Stomach (tissue), 9 donors: ENCODE results near the gene SCAF1. TPM values are rescaled to one million over a fixed set of nuclear protein-coding genes. Genes with fewer than 3 reads are reported as not detected.

ENCODE experiments used
- DNase-seq, 2 donors: peaks; one replicate each; pipeline versions ENCODE4 v3.0.0 to v3.0.0-alpha.2; 2013 to 2019
- H3K27ac ChIP-seq, 5 donors: fragments of 200-600 bp in 4 of 5; sonication (generic) in 4 of 5; one replicate each; pipeline ENCODE4 v1.5.1; 2013 to 2019; ENCODE audit warnings: mild to moderate bottlenecking in 1 of 5, moderate library complexity in 1 of 5
- H3K27me3 ChIP-seq, 3 donors: fragments of 200-600 bp; sonication (generic); one replicate each; pipeline ENCODE4 v1.5.1; 2017 to 2019; ENCODE audit warnings: mixed run types in 1 of 3
- H3K36me3 ChIP-seq, 4 donors: fragments of 200-600 bp; sonication (generic); 1 replicate in 3 of 4; 2 replicates in 1 of 4; pipeline ENCODE4 v1.5.1; 2016 to 2019
- H3K4me1 ChIP-seq, 4 donors: fragments of 200-600 bp; sonication (generic); one replicate each; pipeline ENCODE4 v1.5.1; 2016 to 2019
- H3K4me3 ChIP-seq, 4 donors: fragments of 200-600 bp; sonication (generic) in 3 of 4; one replicate each; pipeline ENCODE4 v1.5.1; 2016 to 2019; ENCODE audit warnings: mild to moderate bottlenecking in 1 of 4
- H3K9me3 ChIP-seq, 4 donors: fragments of 200-600 bp; sonication (generic); one replicate each; pipeline ENCODE4 v1.5.1; 2016 to 2019
- CTCF ChIP-seq, 7 experiments: fragments of 450-650 bp in 4 of 7; fragments of 200-600 bp in 3 of 7; sonication (generic) in 3 of 7; IDR thresholded peaks; one replicate each; pipeline ENCODE4 v1.5.1; 2016 to 2019; ENCODE audit warnings: antibody characterized with exemption in 7 of 7, control low read depth in 2 of 7, mild to moderate bottlenecking in 1 of 7
- EP300 ChIP-seq: sonication (generic); formaldehyde crosslinking; IDR thresholded peaks from one replicate; pipeline ENCODE4 v1.6.1; 2017; ENCODE audit warnings: antibody characterized with exemption
- POLR2A ChIP-seq, 4 donors: fragments of 450-650 bp; IDR thresholded peaks; one replicate each; pipeline ENCODE4 v1.6.1; 2016; ENCODE audit warnings: antibody characterized with exemption in 4 of 4, control low read depth in 2 of 4, mild to moderate bottlenecking in 1 of 4, moderate library complexity in 1 of 4
- POLR2AphosphoS5 ChIP-seq, 3 donors: sonication (generic); formaldehyde crosslinking; IDR thresholded peaks; one replicate each; pipeline ENCODE4 v1.6.1; 2016; ENCODE audit warnings: antibody characterized with exemption in 3 of 3
- WGBS, 5 donors: extraction: QIAGEN DNeasy Blood & Tissue Kit in 3 of 5; methylation state at CpG; one replicate each; pipeline versions ENCODE4 v1.1.5 to v1.1.7; 2013 to 2018; 5-methylcytosine and 5-hydroxymethylcytosine counted together
- intact Hi-C: fragments of 100-400 bp; cut with DNase I; formaldehyde crosslinking; loops from one replicate; pipeline ENCODE4 v1.15.1; 2023; ENCODE audit warnings: low total_unique reads
- polyA plus RNA-seq, 3 donors: library from polyadenylated mRNA; stranded (reverse); fragments of 200-250 nt; gene quantifications; one replicate each; pipeline ENCODE4 v1.2.3, GENCODE V29; 2013
- total RNA-seq, 5 donors: library from RNA; depleted of rRNA; stranded (reverse); fragments of >200 nt; gene quantifications; one replicate each; pipeline versions ENCODE4 v1.1.0 to v1.2.3, GENCODE V29; 2014 to 2016
- donor health status: healthy with polysubstance abuse.
- donor health status: Bipolar disorder and iron deficiency.
- donor health status: healthy.

SCAF1 gene
- total and polyA plus RNA-seq, 8 donors = 8.3 to 41.7 (median 19.7) TPM

DNA sequence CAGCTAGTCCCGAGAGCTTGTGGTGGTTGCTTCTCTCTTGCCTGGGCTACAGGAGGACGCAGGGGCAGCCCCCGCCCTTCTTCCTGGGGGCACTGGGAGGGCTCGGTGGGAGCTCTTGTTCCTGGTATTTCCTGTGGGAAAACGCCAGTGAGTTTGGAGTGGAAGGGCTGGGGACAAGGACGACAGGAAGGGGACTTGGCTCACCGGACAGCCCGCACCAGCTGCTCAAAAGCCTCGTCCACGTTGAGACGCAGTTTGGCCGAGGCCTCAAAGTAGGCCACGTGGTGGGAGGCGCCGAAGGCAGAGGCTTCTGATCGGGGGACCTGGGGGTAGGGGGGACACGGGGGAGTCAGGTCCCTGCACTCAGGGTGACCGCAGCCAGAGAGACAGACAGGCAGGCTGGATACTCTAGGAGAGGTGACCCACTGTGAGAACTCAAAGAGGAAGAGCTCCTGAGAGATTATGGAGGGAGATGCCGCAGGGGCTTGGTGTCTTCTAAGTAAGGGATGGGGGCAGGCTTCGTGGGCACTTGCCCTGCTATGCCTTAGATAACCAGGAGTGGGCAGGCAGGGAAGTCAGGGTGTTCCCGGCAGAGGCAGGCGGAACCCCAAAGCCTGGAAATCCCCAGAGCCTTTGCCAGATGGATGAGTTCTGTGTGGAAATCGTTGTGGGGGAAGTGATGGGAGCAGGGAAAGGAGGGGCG lies 6.3 kb upstream of the SCAF1 start:
- peak overlapping the region in 4 of 5 donors; percentile 13 to 69 (median 53) for H3K27ac ChIP-seq
- intact Hi-C loops = no loop called here
- TF ChIP-seq POLR2AphosphoS5 (IDR thresholded peaks at IDR 0.05) (no peak), CTCF (IDR thresholded peaks at IDR 0.05) (no peak), EP300 (no peak)
- peak in 1 of 2 donors; percentile 60 for DNase-seq
- no peaks in the 10 kb centered on the region for H3K9me3 ChIP-seq
- no peak overlapping the region for H3K4me3 ChIP-seq
- H3K4me1 ChIP-seq = peaks cover 26 to 54% (median 48%) of the 10 kb centered on the region in 4 donors
- peaks cover 0 to 20% (median 16%) of the 10 kb centered on the region in 4 donors for H3K36me3 ChIP-seq
- 45 to 51% (median 48%) methylated on average over 22 to 24 of the region's 24 CpGs for WGBS, 5 donors
- H3K27me3 ChIP-seq = no peaks in the 10 kb centered on the region

GRCh38 chr19:49636233-49636932 lies 5.6 kb upstream of the SCAF1 start:
- no peak overlapping the region for H3K4me3 ChIP-seq
- DNase-seq = no peak
- intact Hi-C loops = no loop called here
- TF ChIP-seq CTCF (IDR thresholded peaks at IDR 0.05) (no peak), POLR2AphosphoS5 (IDR thresholded peaks at IDR 0.05) (no peak), EP300 (no peak), POLR2A (IDR thresholded peaks at IDR 0.05) (no peak)
- WGBS, 5 donors = 76 to 80% (median 79%) methylated on average over 25 to 30 of the region's 30 CpGs
- H3K36me3 ChIP-seq = peaks cover 0 to 20% (median 16%) of the 10 kb centered on the region in 4 donors
- H3K4me1 ChIP-seq = peaks cover 21 to 52% (median 46%) of the 10 kb centered on the region in 4 donors
- peak overlapping the region in 3 of 5 donors; percentile 10 to 59 (median 47) for H3K27ac ChIP-seq
- no peaks in the 10 kb centered on the region for H3K9me3 ChIP-seq
- no peaks in the 10 kb centered on the region for H3K27me3 ChIP-seq

GRCh38 chr19:49637821-49638738 lies 3.9 kb upstream of the SCAF1 start:
- intact Hi-C loops = no loop called here
- peak overlapping the region; percentile 45 to 100 (median 99) for H3K27ac ChIP-seq
- peaks cover 0 to 20% (median 16%) of the 10 kb centered on the region in 4 donors for H3K36me3 ChIP-seq
- H3K4me1 ChIP-seq = peaks cover 27 to 56% (median 53%) of the 10 kb centered on the region in 4 donors
- peak overlapping the region; percentile 61 to 88 (median 68) for H3K4me3 ChIP-seq
- H3K27me3 ChIP-seq = no peaks in the 10 kb centered on the region
- 5 to 8% (median 7%) methylated on average over 17 to 19 of the region's 19 CpGs for WGBS, 5 donors
- peak; percentile 85 to 88 for DNase-seq
- H3K9me3 ChIP-seq = no peaks in the 10 kb centered on the region
- TF ChIP-seq POLR2AphosphoS5 (IDR thresholded peaks at IDR 0.05) (peak in 2 of 3 donors; percentile 21 to 28), CTCF (IDR thresholded peaks at IDR 0.05) (no peak), EP300 (no peak), POLR2A (IDR thresholded peaks at IDR 0.05) (no peak)
